Neural cell (in vitro differentiated cells): ENCODE data around the gene PCDHGA8.

Experiments used
- EP300 ChIP-seq: fragments of 450-650 bp; conservative IDR thresholded peaks from 2 replicates; pipeline ENCODE4 v1.6.1; 2014; ENCODE audit warnings: antibody characterized with exemption, mild to moderate bottlenecking, moderate library complexity; ENCODE audit not compliant: poor library complexity, severe bottlenecking
- EZH2 ChIP-seq: fragments of 200-600, 300-800 bp; shearing (Covaris generic), sonication (generic); IDR thresholded peaks from 2 replicates; pipeline ENCODE4 v1.6.1; 2014; ENCODE audit warnings: antibody characterized with exemption, low read length, borderline replicate concordance, mild to moderate bottlenecking; ENCODE audit not compliant: insufficient read depth, poor library complexity, severe bottlenecking
- MXI1 ChIP-seq: fragments of 450-650 bp; conservative IDR thresholded peaks from 2 replicates; pipeline ENCODE4 v1.6.1; 2014; ENCODE audit warnings: antibody characterized with exemption, mild to moderate bottlenecking; ENCODE audit not compliant: poor library complexity, severe bottlenecking
- POLR2AphosphoS5 ChIP-seq: IDR thresholded peaks from 2 replicates; pipeline ENCODE4 v1.6.1; 2012
- RAD21 ChIP-seq: fragments of 450-650 bp; conservative IDR thresholded peaks from 2 replicates; pipeline ENCODE4 v1.6.1; 2014; ENCODE audit warnings: antibody characterized with exemption, mild to moderate bottlenecking, moderate library complexity
- REST ChIP-seq: IDR thresholded peaks from 2 replicates; pipeline ENCODE4 v1.6.1; 2012; ENCODE audit warnings: borderline replicate concordance
- SMC3 ChIP-seq: fragments of 450-650 bp; conservative IDR thresholded peaks from 2 replicates; pipeline ENCODE4 v1.6.1; 2014; ENCODE audit warnings: antibody characterized with exemption, mild to moderate bottlenecking, moderate library complexity; ENCODE audit not compliant: poor library complexity
- TAF1 ChIP-seq: IDR thresholded peaks from 2 replicates; pipeline ENCODE4 v1.6.1; 2012; ENCODE audit warnings: low read depth
- TF ChIP-seq, protein P1 (sequence below): fragments of 450-650 bp; IDR thresholded peaks from 2 replicates; pipeline ENCODE4 v1.5.1; 2014; ENCODE audit warnings: antibody characterized with exemption, mild to moderate bottlenecking, moderate library complexity; ENCODE audit not compliant: poor library complexity, severe bottlenecking

- TF ChIP-seq, protein P1, sequence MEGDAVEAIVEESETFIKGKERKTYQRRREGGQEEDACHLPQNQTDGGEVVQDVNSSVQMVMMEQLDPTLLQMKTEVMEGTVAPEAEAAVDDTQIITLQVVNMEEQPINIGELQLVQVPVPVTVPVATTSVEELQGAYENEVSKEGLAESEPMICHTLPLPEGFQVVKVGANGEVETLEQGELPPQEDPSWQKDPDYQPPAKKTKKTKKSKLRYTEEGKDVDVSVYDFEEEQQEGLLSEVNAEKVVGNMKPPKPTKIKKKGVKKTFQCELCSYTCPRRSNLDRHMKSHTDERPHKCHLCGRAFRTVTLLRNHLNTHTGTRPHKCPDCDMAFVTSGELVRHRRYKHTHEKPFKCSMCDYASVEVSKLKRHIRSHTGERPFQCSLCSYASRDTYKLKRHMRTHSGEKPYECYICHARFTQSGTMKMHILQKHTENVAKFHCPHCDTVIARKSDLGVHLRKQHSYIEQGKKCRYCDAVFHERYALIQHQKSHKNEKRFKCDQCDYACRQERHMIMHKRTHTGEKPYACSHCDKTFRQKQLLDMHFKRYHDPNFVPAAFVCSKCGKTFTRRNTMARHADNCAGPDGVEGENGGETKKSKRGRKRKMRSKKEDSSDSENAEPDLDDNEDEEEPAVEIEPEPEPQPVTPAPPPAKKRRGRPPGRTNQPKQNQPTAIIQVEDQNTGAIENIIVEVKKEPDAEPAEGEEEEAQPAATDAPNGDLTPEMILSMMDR, result no peak
- TF ChIP-seq POLR2AphosphoS5 (peak; percentile 9), EZH2 (no peak), EP300 (no peak), RAD21 (no peak), TAF1 (no peak), SMC3 (no peak), MXI1 (no peak), REST (no peak)
Measured at GRCh38 chr5:141419074-141419880, 26.8 kb downstream of the PCDHGA8 start.
